Measurements from ENCODE around the gene PARN.
"Not testable (repeated sequence)": the region's sequence is repeated elsewhere in the genome, so short reads cannot be mapped to it uniquely, and the experiment has no call there.

PARN gene

DNA sequence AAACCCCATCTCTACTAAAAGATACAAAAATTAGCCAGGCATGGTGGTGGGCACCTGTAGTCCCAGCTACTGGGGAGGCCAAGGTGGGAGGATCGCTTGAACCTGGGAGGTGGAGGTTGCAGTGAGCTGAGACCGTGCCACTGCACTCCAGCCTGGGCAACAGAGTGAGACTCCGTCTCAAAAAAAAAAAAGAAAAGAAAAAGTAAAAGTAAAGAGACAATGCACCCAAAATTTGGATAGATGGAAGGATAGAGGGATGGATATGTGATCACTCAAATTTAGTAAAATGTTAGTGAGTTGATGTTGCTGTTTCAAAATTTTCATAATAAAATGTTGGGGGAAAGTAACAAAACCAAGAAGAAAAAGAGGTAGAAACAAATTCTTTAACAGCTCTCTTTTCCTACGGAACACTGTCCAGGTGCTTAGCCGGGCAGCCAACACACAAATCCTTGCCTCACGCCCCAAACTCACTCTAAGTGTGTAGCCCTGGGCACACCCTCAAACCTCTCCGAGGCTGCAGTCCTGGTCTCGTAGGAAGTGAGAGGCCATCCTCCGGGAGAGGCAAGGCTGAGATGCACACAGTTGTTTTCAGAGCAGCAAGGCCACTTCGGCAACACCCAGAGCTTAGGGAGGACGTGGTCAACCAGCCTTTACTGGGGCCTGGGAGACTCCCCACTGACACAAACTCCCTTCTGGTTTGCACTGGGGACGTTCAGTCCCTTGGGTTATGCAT is 228.9 kb downstream of the PARN start:
- DNase-seq (ENCODE audit: low spot score), result not testable (repeated sequence)

DNA sequence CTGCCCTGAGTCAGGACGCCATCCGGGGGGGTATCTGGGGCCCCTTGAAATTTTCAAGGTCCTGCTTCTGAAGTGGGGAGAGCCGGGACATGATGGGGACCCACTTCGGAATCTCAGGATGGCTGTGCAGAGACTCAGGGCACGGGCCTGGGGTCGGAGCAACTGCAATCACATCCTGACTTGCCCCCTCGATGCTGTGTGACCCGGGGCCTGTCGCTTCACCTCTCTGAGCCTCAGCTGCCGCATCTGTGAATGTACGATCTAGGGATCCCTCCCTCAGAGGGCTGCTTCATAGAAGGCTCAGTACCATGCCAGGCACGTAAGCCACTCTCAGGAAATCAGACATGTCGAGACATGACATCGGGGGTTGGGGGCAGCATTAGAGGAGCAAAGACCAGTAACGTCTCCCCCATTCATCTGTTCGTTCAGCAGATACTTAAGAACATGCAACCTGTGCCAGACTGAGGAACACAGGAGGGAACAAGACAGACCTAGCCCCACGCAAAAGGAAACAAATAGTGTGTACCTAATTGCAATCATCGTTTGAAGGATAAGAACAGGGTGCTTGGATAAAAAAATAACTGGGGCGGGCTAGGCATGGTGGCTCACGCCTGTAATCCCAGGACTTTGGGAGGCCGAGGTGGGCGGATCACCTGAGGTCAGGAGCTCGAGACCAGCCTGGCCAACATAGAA is 229.6 kb downstream of the PARN start:
- DNase-seq (ENCODE audit: low spot score), result no peak

DNA sequence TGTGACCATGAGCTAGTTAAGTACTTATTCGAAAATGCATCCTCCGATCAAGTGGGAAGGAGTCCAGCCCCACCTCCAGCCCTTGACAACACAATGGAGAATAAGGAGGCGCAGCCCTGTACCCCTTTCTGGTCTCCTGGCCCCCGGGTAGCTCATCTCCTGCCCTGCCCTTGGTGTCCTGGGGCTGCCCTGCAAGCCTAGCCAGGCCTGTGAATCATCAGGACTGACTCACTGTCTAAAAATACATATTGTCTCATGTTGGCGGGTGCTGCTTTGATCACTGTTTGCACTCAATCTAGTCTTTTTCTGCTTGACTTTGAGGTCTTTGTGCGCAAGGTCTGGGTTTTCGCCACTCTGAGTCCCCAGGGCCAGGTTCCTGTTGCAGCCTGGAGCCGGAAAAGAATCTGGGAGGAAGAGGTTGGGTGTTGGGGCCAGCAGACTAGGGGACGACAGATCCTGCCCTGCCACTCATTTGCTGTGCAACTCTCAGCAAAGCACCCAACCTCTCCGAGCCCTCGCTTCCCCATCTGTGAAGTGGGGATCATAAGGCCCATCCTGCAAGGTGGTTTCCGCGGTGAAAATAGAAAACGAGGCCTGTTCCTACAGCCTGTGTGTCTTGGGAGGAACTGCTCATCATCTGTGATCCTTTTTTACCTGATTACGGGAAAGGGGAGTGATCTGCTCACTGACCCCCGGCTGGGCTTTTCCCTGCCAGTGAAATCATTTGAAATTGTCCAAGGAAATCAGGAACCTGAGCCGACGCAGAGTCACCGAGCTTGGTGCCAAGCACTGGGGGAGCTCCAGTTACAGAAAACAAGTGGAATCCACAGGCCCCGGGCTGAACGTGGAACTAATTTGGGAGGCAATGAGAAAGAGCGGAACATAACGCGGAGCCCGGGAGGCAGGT is 230.4 kb downstream of the PARN start:
- DNase-seq (ENCODE audit: low spot score), result peak; percentile 78

DNA sequence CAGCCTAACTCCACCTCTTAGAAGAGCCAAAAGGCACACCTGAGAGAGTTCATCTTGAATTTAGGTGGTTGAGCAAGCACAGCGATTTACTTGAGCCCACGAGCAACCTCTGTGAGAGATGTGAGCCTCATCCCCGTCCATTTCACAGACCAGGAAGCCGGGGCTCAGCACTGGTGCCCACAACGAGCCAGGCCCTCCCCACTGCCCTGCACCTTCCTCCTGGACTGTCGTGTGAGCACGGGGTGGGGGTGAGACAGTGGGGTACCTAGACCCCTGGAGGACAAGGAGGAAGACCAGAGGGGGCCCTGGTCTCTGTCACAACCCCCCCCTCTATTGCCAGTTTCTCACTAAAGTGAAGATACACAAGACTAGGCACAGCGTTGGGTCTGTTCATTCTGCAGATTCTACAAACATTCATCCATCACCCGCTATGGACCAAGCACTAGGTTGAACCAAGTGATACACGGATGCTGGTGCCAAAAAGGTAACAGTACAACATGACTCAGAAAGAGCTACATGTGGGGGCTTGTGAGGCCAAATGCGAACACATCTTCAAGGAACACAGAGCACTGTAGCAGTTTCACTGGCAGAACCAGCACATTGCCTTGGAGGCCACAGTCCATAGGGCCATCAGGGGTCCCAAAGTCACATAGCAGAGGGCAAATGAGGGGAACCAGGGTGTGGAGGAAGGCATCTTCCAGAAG is 231.9 kb downstream of the PARN start:
- DNase-seq (ENCODE audit: low spot score), result no peak

DNA sequence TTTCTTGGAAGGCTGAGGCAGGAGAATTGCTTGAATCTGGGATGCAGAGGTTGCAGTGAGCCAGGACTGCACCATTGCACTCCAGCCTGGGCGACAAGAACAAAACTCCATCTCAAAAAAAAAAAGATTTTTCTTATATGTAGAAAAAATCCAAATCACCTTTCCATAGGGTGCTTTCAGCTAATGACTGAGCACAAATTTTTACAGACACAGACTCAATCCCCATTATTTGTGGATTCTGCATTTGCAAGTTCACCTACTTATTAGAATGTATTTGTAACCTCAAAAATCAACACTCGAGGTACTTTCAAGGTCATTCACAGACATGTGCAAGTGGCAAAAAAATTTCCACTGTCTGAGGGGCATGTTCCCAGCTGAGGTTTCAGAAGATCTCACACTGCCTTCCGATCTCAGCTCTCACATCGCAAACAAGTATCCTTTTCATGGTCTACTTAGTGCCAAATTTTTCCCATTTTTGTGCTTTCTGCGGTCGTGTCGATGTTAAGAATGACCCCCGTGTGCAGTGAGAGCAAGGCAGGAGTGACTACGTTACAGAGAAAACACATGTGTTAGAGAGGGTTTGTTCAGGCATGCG is 234.3 kb downstream of the PARN start:
- not testable (repeated sequence) for DNase-seq (ENCODE audit: low spot score)

DNA sequence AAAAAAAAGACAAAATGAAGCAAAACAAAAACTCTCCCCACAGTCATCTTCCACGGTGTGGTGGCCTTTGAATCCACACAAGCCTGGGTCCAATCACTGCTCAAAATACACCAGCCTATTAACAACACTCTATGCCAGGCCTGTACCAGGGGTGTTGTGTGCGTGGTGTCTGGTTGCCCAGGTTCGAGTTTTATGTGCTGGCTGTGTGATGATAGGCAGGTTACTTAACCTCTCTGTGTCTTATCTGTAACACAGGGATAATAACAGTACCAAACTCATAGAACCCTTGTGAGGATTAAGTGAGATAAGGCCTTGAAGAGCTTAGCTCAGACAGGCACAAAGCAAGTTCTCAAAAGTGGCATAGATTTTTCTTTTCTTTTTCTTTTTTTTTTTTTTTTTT is 235.2 kb downstream of the PARN start:
- DNase-seq (ENCODE audit: low spot score), result no peak

DNA sequence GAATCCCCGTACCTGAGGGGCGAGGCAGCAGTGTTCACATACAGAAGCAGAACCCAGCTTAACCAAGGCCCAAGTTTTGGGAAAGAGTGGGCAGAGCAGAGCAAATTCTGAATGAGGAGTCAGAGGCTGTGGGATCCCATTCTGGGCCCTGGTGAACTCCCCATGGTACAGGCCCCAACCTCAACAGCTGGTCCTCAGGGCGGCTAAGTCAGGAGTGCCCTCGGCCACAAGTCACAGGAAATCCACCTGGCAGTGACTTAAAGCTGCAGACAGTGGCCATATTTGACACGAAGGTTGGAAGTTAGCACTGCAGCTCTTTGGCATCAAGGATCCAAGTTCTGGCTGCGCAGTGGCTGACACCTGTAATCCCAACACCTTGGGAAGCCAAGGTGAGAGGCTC is 237.1 kb downstream of the PARN start:
- no peak for DNase-seq (ENCODE audit: low spot score)

DNA sequence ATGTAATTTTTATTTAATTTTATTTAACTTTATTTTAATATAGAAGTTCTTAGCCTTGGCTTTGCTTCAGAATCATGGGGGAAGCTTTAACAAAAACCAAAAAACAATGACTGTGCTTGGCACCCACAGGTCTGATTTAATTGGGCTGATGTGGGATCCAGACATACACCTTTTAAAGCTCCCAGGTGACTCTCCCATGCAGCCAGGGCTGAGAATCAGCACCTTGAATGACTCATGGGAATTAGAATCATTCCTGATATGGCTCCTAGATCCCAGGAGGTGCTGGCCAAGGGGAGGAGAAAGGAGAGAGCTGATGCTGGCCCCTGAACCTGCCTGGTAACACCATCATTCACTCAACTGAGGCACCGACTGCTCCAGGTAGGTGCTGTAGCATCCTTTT is 240.7 kb downstream of the PARN start:
- no peak for DNase-seq (ENCODE audit: low spot score)

DNA sequence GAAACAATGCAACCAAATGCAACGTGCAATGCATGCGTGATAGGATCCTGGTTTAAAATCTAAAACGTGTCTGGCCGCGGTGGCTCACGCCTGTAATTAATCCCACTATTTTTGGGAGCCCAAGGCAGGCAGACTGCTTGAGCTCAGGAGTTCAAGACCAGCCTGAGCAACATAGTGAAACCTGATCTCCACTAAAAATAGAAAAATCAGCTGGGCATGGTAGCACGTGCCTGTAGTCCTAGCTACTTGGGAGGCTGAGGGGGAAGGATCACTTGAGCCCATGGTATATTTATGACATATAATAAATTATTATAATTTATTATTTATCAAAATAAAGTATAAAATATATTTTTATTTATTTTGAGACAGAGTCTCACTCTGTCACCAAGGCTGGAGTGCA is 241.8 kb downstream of the PARN start:
- no peak for DNase-seq (ENCODE audit: low spot score)

DNA sequence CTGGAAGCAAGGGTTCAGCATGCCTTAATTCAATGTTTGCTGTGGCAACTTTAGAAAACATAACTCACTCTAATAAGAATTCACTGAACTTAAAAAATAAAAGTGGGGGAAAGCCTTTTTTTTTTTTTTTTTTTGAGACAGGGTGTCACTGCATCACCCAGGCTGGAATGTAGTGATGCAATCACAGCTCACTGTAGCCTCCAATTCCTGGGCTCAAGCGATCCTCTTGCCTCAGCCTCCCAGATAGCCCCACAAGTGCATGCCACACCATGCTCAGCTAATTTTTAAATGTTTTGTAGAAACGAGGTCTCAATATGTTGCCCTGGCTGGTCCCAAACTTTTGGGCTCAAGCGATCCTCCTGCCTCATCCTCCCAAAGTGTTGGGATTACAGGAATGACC is 243.9 kb downstream of the PARN start:
- DNase-seq (ENCODE audit: low spot score), result no peak
